CD4-positive, alpha-beta memory T cell (primary cell): ENCODE results near the gene GALNT17. TPM values are rescaled to one million over a fixed set of nuclear protein-coding genes. Genes with fewer than 3 reads are reported as not detected.

Experiments used
- CTCF ChIA-PET: fragments of 350-600 bp; sonication (Branson Sonifier 250); formaldehyde crosslinking; loops from one replicate; lab custom pipeline; 2021; ENCODE audit warnings: inconsistent platforms; ENCODE audit not compliant: partially characterized antibody; lab: Charles Lee
- POLR2A ChIA-PET: fragments of 350-600 bp; sonication (Branson Sonifier 250); formaldehyde crosslinking; loops from one replicate; lab custom pipeline; 2021; ENCODE audit not compliant: partially characterized antibody; lab: Charles Lee
- DNase-seq, 5 donors: peaks; one replicate each; pipeline versions ENCODE4 v3.0.0 to v3.0.0-alpha.2; 2020 to 2022; ENCODE audit warnings: mixed read lengths in 1 of 5
- H3K27ac ChIP-seq: one replicate; pipeline ENCODE4 v1.7.0; 2013; ENCODE audit warnings: low read depth, low read length
- H3K27me3 ChIP-seq: 2 replicates; pipeline ENCODE4 v1.7.0; 2013; ENCODE audit warnings: mild to moderate bottlenecking, low read length, moderate library complexity; ENCODE audit not compliant: insufficient read depth
- H3K36me3 ChIP-seq: 2 replicates; pipeline ENCODE4 v1.7.0; 2013; ENCODE audit warnings: mild to moderate bottlenecking, low read length, moderate library complexity; ENCODE audit not compliant: insufficient read depth
- H3K4me1 ChIP-seq: 2 replicates; pipeline ENCODE4 v1.7.0; 2013; ENCODE audit warnings: mild to moderate bottlenecking, low read length, moderate library complexity; ENCODE audit not compliant: insufficient read depth
- H3K4me3 ChIP-seq, 2 donors: one replicate each; pipeline ENCODE4 v1.7.0; 2013; ENCODE audit warnings: low read length in 2 of 2, mild to moderate bottlenecking in 1 of 2
- H3K9me3 ChIP-seq, 2 donors: one replicate each; pipeline ENCODE4 v1.7.0; 2013; ENCODE audit warnings: low read length in 2 of 2, control low read depth in 1 of 2; ENCODE audit not compliant: control insufficient read depth in 1 of 2
- H3K27ac Mint-ChIP-seq, 7 donors: one replicate each; pipeline ENCODE4 v1.8.0; 2020 to 2021; ENCODE audit warnings: mixed read lengths in 7 of 7, mild to moderate bottlenecking in 6 of 7, inconsistent platforms in 3 of 7, moderate library complexity in 3 of 7
- H3K27me3 Mint-ChIP-seq, 2 donors: one replicate each; pipeline ENCODE4 v1.8.0; 2020 to 2021; ENCODE audit warnings: mixed read lengths in 2 of 2
- H3K36me3 Mint-ChIP-seq, 2 donors: one replicate each; pipeline ENCODE4 v1.8.0; 2020 to 2021; ENCODE audit warnings: mixed read lengths in 2 of 2, inconsistent platforms in 1 of 2, mild to moderate bottlenecking in 1 of 2
- H3K4me1 Mint-ChIP-seq, 4 donors: one replicate each; pipeline ENCODE4 v1.8.0; 2020 to 2021; ENCODE audit warnings: mixed read lengths in 4 of 4, mild to moderate bottlenecking in 1 of 4
- H3K4me3 Mint-ChIP-seq, 8 donors: one replicate each; pipeline ENCODE4 v1.8.0; 2020 to 2021; ENCODE audit warnings: mixed read lengths in 8 of 8, mild to moderate bottlenecking in 7 of 8, moderate library complexity in 6 of 8, inconsistent platforms in 3 of 8
- H3K9me3 Mint-ChIP-seq, 8 donors: one replicate each; pipeline ENCODE4 v1.8.0; 2020 to 2021; ENCODE audit warnings: mixed read lengths in 8 of 8, mild to moderate bottlenecking in 5 of 8, inconsistent platforms in 3 of 8, moderate library complexity in 1 of 8
- intact Hi-C: fragments of 100-400 bp; cut with micrococcal nuclease; formaldehyde crosslinking; loops from one replicate; pipeline ENCODE4 v1.15.1; 2023
- polyA plus RNA-seq, 2 donors: library from polyadenylated mRNA; unstranded; fragments of 300-500 nt; fragmentation: Illumina TruSeq; gene quantifications; one replicate each; pipeline ENCODE4 v1.2.3, GENCODE V29; 2021
- total RNA-seq, 2 experiments: library from RNA; stranded (reverse); gene quantifications; one replicate each; pipeline ENCODE4 v1.2.3, GENCODE V29; 2021

Gene GALNT17
- total and polyA plus RNA-seq, 4 experiments from 2014 or later, result not detected

DNA sequence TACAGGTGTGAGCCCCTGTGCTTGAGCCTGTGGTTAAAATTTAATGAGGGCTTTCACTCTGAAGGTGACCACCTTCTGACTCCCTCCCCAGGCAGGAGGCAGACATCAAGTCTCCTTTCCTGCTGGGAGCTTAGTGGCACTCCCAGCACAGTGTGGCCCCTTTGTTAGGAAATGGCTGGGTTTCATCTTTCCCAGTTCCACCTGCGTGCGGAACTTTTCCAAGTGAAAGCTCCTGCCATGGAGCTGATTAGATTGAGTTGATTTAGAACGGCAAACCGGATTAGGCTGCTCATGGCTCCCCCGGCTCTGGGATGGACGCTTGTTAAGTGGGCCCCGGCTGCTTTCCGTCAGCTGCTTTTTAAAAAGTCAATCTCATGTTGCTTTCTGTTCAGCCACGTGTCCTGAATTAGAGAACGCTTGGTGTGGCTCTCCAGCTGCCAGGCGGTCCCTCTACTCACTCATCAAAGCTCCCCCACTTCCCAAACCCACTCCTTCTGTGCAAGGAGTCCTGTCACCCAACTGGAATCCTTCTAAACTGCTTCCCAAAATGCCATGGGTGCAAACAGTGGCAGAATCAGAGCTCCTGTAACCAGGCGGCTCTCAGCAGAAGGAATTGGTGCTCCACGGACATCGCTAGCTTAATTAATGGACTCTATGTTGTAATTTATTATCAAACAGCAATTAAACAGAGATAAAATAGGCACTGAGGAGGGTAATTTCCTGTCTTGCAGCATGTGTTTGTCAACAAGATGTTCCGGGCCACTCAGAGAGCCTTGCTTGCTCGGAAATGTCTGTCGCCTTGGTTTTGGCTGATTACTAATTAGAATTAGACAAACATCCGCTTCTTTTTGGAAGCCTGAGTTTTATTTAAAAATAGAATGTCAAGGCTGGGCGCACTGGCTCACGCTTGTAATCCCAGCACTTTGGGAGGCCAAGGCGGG, 551.2 kb downstream of the GALNT17 start:
- CTCF ChIA-PET, result no interaction called here
- H3K27ac ChIP-seq, result no peak overlapping the region
- H3K27ac Mint-ChIP-seq, result no peak overlapping the region

DNA sequence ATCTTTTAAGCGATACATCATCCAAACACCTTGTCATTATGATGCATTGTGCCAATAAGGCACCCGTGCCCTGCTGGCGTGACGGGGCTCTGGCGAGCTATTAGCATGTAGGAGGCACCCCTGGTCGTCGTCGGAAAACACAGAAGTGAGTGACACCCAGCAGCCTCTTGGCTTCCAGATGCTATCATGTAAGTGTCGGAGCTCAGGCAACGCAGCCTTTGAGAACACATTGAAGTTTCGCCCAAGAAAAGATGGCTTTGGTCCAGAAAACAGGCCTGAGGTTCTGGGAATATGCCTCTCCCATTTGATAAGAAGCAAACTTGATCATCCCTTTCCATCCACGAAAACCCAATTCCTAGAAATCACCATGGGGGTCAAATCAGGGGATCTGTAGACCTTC, 555.3 kb downstream of the GALNT17 start:
- Histone ChIP-seq H3K27me3 (no peaks in the 10 kb centered on the region), H3K36me3 (no peaks in the 10 kb centered on the region), H3K9me3 (no peaks in the 10 kb centered on the region), H3K4me1 (no peaks in the 10 kb centered on the region), H3K27ac (no peak overlapping the region), H3K4me3 (no peak overlapping the region)
- Mint-ChIP-seq H3K27ac (no peak overlapping the region), H3K36me3 (no peaks in the 10 kb centered on the region), H3K9me3 (peaks cover 0 to 17% (median 3%) of the 10 kb centered on the region in 8 donors), H3K4me3 (no peak overlapping the region), H3K27me3 (no peaks in the 10 kb centered on the region), H3K4me1 (no peaks in the 10 kb centered on the region)
- ChIA-PET CTCF (no interaction called here), POLR2A (no interaction called here)
- intact Hi-C loops, result no loop called here
- DNase-seq, result no peak

More for the DNA sequence above, 551.2 kb downstream of the GALNT17 start:
- Histone ChIP-seq H3K4me1 (no peaks in the 10 kb centered on the region), H3K36me3 (no peaks in the 10 kb centered on the region), H3K9me3 (no peaks in the 10 kb centered on the region), H3K27me3 (no peaks in the 10 kb centered on the region), H3K4me3 (no peak overlapping the region)
- POLR2A ChIA-PET, result no interaction called here
- Mint-ChIP-seq H3K9me3 (peaks cover 0 to 19% (median 5%) of the 10 kb centered on the region in 8 donors), H3K36me3 (no peaks in the 10 kb centered on the region), H3K4me3 (no peak overlapping the region), H3K27me3 (no peaks in the 10 kb centered on the region), H3K4me1 (no peaks in the 10 kb centered on the region)
- intact Hi-C loops, result no loop called here
- no peak for DNase-seq

DNA sequence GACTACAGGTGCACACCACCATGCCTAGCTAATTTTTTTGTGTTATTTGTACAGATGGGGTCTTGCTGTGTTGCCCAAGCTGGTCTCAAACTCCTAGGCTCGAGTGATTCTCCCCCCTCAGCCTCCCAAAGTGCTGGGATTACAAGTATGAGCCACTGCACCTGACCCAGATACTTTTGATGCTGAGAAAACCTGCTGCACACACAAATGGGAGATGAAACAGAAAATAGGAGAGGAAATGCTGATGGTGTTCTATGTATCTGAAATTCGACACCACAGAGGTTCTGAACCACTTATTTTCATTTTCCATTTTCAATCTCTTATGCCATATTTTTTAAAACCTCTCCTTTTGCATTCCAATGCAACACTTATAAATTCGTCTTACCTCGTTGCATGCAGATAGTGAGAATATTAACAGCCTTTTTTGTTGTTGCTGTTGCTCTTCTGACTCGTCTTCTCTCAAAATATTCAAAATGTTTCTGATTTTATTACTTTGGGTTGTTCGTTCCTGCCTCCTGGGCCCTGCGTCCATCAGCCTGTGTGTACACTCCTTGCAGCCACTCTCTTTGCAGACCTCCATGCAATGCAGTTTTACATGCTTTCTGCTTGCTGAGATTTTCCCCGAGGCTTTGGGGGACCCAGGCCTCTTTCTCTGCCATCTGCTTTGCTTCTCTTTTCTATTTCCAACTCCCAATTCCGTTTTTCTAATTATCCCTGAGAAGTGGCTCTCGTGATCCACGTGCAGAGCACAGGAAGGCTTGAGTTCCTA, 556.1 kb downstream of the GALNT17 start:
- Histone ChIP-seq H3K9me3 (no peaks in the 10 kb centered on the region), H3K4me3 (no peak overlapping the region), H3K27ac (no peak overlapping the region), H3K27me3 (no peaks in the 10 kb centered on the region), H3K4me1 (no peaks in the 10 kb centered on the region), H3K36me3 (no peaks in the 10 kb centered on the region)
- Mint-ChIP-seq H3K27ac (peak overlapping the region in 1 of 7 donors; percentile 62), H3K27me3 (no peaks in the 10 kb centered on the region), H3K9me3 (peaks cover 0 to 17% (median 3%) of the 10 kb centered on the region in 8 donors), H3K36me3 (no peaks in the 10 kb centered on the region), H3K4me1 (no peaks in the 10 kb centered on the region), H3K4me3 (no peak overlapping the region)
- no peak for DNase-seq
- ChIA-PET CTCF (no interaction called here), POLR2A (no interaction called here)
- intact Hi-C loops, result no loop called here

GRCh38 chr7:71691538-71691937, 559.6 kb downstream of the GALNT17 start:
- intact Hi-C loops, result no loop called here
- Mint-ChIP-seq H3K9me3 (peaks cover 0 to 16% (median 4%) of the 10 kb centered on the region in 8 donors), H3K4me3 (no peak overlapping the region), H3K27me3 (no peaks in the 10 kb centered on the region), H3K36me3 (no peaks in the 10 kb centered on the region), H3K27ac (no peak overlapping the region), H3K4me1 (no peaks in the 10 kb centered on the region)
- CTCF ChIA-PET, result no interaction called here
- Histone ChIP-seq H3K4me1 (no peaks in the 10 kb centered on the region), H3K27ac (no peak overlapping the region), H3K36me3 (no peaks in the 10 kb centered on the region), H3K4me3 (no peak overlapping the region), H3K27me3 (no peaks in the 10 kb centered on the region), H3K9me3 (no peaks in the 10 kb centered on the region)
- POLR2A ChIA-PET, result no interaction called here
- DNase-seq, result no peak

DNA sequence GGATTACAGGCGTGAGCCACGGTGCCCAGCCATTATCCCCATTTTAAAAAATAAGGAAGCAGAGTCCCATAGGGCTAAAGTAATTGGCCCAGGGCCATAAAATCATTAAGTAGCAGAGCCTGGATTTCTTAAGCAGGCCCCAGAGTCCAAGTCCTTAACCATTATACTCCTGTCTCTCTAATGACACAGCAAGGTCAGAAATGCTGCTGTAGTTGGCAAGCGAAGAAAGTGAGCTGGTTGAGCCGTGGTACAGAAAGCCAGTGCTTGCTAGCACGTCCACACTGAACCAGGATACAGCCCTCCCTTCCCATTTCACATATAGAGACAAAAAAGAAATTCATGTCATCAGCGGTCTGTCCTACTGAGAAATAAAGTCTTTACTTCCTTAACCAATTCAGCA, 562.7 kb downstream of the GALNT17 start:
- POLR2A ChIA-PET, result no interaction called here
- H3K4me3 Mint-ChIP-seq, result no peak overlapping the region

DNA sequence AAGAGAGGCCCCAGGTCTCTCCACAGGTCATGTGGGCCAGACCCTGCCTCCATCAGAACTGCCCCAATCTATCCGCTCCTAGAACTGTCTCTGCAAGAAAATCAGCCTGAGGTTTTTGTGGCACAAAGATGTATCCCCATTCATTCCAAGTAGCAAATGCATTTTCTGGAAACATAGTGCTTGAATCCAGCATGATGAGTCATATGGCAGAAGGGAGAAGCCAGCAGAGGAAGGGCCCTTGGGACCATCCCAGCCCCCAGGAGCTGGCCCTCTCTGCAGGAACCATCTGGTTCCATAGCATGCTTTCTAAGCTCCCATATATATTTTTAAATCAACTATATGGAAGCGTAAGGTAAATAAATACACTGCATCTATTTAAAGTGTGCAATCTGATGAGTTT, 563.2 kb downstream of the GALNT17 start:
- intact Hi-C loops, result no loop called here
- Mint-ChIP-seq H3K27ac (no peak overlapping the region), H3K27me3 (no peaks in the 10 kb centered on the region), H3K4me1 (no peaks in the 10 kb centered on the region), H3K4me3 (no peak overlapping the region), H3K9me3 (peaks cover 0 to 23% (median 11%) of the 10 kb centered on the region in 8 donors), H3K36me3 (no peaks in the 10 kb centered on the region)
- ChIA-PET POLR2A (no interaction called here), CTCF (no interaction called here)
- H3K36me3 ChIP-seq, result no peaks in the 10 kb centered on the region
- DNase-seq, result no peak
- H3K27me3 ChIP-seq, result no peaks in the 10 kb centered on the region
- no peak overlapping the region for H3K27ac ChIP-seq
- H3K4me3 ChIP-seq, result no peak overlapping the region
- no peaks in the 10 kb centered on the region for H3K9me3 ChIP-seq
- H3K4me1 ChIP-seq, result no peaks in the 10 kb centered on the region

More for the DNA sequence above, 562.7 kb downstream of the GALNT17 start:
- H3K4me1 Mint-ChIP-seq, result no peaks in the 10 kb centered on the region
- H3K27me3 Mint-ChIP-seq, result no peaks in the 10 kb centered on the region
- Histone ChIP-seq H3K4me3 (no peak overlapping the region), H3K36me3 (no peaks in the 10 kb centered on the region), H3K4me1 (no peaks in the 10 kb centered on the region), H3K27me3 (no peaks in the 10 kb centered on the region), H3K9me3 (no peaks in the 10 kb centered on the region), H3K27ac (no peak overlapping the region)
- DNase-seq, result no peak
- CTCF ChIA-PET, result no interaction called here
- H3K9me3 Mint-ChIP-seq, result peaks cover 0 to 18% (median 11%) of the 10 kb centered on the region in 8 donors
- no peaks in the 10 kb centered on the region for H3K36me3 Mint-ChIP-seq
- H3K27ac Mint-ChIP-seq, result no peak overlapping the region
- intact Hi-C loops, result no loop called here

DNA sequence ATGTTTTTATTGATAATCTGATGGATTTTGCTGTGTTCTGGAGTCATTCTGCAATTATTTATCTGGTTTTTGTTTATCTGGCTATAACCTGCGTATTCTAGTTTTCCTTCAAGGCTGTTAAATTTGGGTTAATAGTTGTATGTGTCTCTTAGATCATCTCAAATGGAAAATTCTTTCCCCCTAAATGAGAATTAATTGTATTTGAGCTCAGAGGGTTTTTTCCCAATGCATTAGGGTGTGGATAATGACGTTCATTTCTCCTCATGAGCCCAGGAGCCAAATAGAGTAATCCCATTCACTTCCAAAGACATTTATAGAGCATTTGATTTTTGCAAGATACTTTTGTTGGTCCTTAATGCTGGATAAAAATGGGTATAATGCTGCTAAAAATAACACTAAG, 564.6 kb downstream of the GALNT17 start:
- intact Hi-C loops, result no loop called here
- H3K27me3 Mint-ChIP-seq, result no peaks in the 10 kb centered on the region
- H3K4me1 Mint-ChIP-seq, result no peaks in the 10 kb centered on the region
- Histone ChIP-seq H3K4me3 (no peak overlapping the region), H3K4me1 (no peaks in the 10 kb centered on the region), H3K36me3 (no peaks in the 10 kb centered on the region), H3K9me3 (no peaks in the 10 kb centered on the region), H3K27me3 (no peaks in the 10 kb centered on the region), H3K27ac (no peak overlapping the region)
- no peak for DNase-seq
- peaks cover 0 to 26% (median 14%) of the 10 kb centered on the region in 8 donors for H3K9me3 Mint-ChIP-seq
- H3K4me3 Mint-ChIP-seq, result no peak overlapping the region
- CTCF ChIA-PET, result no interaction called here
- H3K27ac Mint-ChIP-seq, result peak overlapping the region in 1 of 7 donors; percentile 32
- no peaks in the 10 kb centered on the region for H3K36me3 Mint-ChIP-seq
- POLR2A ChIA-PET, result no interaction called here
